Breast epithelium (tissue), 3 donors: ENCODE measurements around the gene KIF12.

ENCODE experiments used
- CTCF ChIP-seq, 3 donors: fragments of 450-650 bp; IDR thresholded peaks; one replicate each; pipeline ENCODE4 v1.5.1; 2016 to 2017; ENCODE audit warnings: antibody characterized with exemption in 3 of 3, mild to moderate bottlenecking in 3 of 3, moderate library complexity in 3 of 3
- POLR2A ChIP-seq: fragments of 450-650 bp; IDR thresholded peaks from one replicate; pipeline ENCODE4 v1.6.1; 2016; ENCODE audit warnings: antibody characterized with exemption, mild to moderate bottlenecking, moderate library complexity
- POLR2AphosphoS5 ChIP-seq, 3 donors: sonication (generic); formaldehyde crosslinking; IDR thresholded peaks; one replicate each; pipeline ENCODE4 v1.6.1; 2017; ENCODE audit warnings: antibody characterized with exemption in 3 of 3

GRCh38 chr9:114081441-114082016 is 17.6 kb downstream of the KIF12 start:
- TF ChIP-seq CTCF (IDR thresholded peaks at IDR 0.05) = no peak
- TF ChIP-seq POLR2A = no peak
- no peak for TF ChIP-seq POLR2AphosphoS5 (IDR thresholded peaks at IDR 0.05)
